Mononuclear cell (primary cell): ENCODE data around the gene GTF2H3. TPM values are rescaled to one million over a fixed set of nuclear protein-coding genes. Genes with fewer than 3 reads are reported as not detected.
"Not testable (repeated sequence)": the region's sequence is repeated elsewhere in the genome, so short reads cannot be mapped to it uniquely, and the experiment has no call there.

Source experiments
- H3K27me3 ChIP-seq: 2 replicates; pipeline ENCODE4 v1.6.0; 2011; ENCODE audit warnings: low read length, control low read depth; ENCODE audit not compliant: insufficient read depth
- H3K4me1 ChIP-seq: 2 replicates; pipeline ENCODE4 v1.5.1; 2011; ENCODE audit warnings: mild to moderate bottlenecking, low read length, control low read depth; ENCODE audit not compliant: insufficient read depth
- H3K4me3 ChIP-seq: 2 replicates; pipeline ENCODE4 v1.5.1; 2011; ENCODE audit warnings: mild to moderate bottlenecking, low read length, moderate library complexity
- H3K9me3 ChIP-seq: 2 replicates; pipeline ENCODE4 v1.5.1; 2011; ENCODE audit warnings: low read depth, mild to moderate bottlenecking, control low read depth, low read length
- total RNA-seq: library from RNA; depleted of rRNA; stranded (reverse); fragments of >200 nt; gene quantifications from one replicate; pipeline ENCODE4 v1.2.3, GENCODE V29; 2012

The GTF2H3 gene
- 27.0 TPM for total RNA-seq

- Histone ChIP-seq H3K4me1 (peaks cover 17% of the 10 kb centered on the region), H3K4me3 (peak within 1 kb of the TSS; percentile 73), H3K27me3 (no peaks in the 10 kb centered on the region)
Observed at GRCh38 chr12:123633379-123634141, at the start of gene GTF2H3, which contains the start of gene EIF2B1. Gene GTF2H3 (plus strand): TSS chr12:123633829. CDS start chr12:123633860, 31 bp downstream. Gene EIF2B1 (minus strand): TSS chr12:123633686. CDS start chr12:123633557, 129 bp downstream.

GRCh38 chr12:123591702-123592481, 41.7 kb upstream of the GTF2H3 start:
- Histone ChIP-seq H3K4me3 (no peak overlapping the region), H3K4me1 (peaks cover 7% of the 10 kb centered on the region), H3K9me3 (no peaks in the 10 kb centered on the region), H3K27me3 (no peaks in the 10 kb centered on the region)

More at GRCh38 chr12:123633379-123634141, at the start of gene GTF2H3, which contains the start of gene EIF2B1:
- no peaks in the 10 kb centered on the region for H3K9me3 ChIP-seq

GRCh38 chr12:123595729-123596128, 37.9 kb upstream of the GTF2H3 start:
- Histone ChIP-seq H3K9me3 (no peaks in the 10 kb centered on the region), H3K4me1 (peaks cover 1% of the 10 kb centered on the region), H3K4me3 (no peak overlapping the region), H3K27me3 (no peaks in the 10 kb centered on the region)

- H3K9me3 ChIP-seq = no peaks in the 10 kb centered on the region
- H3K4me3 ChIP-seq = no peak overlapping the region
- no peaks in the 10 kb centered on the region for H3K27me3 ChIP-seq
Observed at GRCh38 chr12:123597100-123597499, 36.5 kb upstream of the GTF2H3 start.

GRCh38 chr12:123598522-123598921, 35.1 kb upstream of the GTF2H3 start:
- Histone ChIP-seq H3K4me3 (no peak overlapping the region), H3K9me3 (no peaks in the 10 kb centered on the region), H3K4me1 (peaks cover 19% of the 10 kb centered on the region), H3K27me3 (no peaks in the 10 kb centered on the region)

More at GRCh38 chr12:123597100-123597499, 36.5 kb upstream of the GTF2H3 start:
- H3K4me1 ChIP-seq = peaks cover 6% of the 10 kb centered on the region

GRCh38 chr12:123599310-123599709, 34.3 kb upstream of the GTF2H3 start:
- Histone ChIP-seq H3K9me3 (no peaks in the 10 kb centered on the region), H3K4me3 (no peak overlapping the region), H3K27me3 (no peaks in the 10 kb centered on the region), H3K4me1 (peaks cover 22% of the 10 kb centered on the region)

- H3K27me3 ChIP-seq = no peaks in the 10 kb centered on the region
- H3K4me1 ChIP-seq = peaks cover 22% of the 10 kb centered on the region
- no peaks in the 10 kb centered on the region for H3K9me3 ChIP-seq
- H3K4me3 ChIP-seq = no peak overlapping the region
Observed at GRCh38 chr12:123599721-123600120, 33.9 kb upstream of the GTF2H3 start.

- no peaks in the 10 kb centered on the region for H3K9me3 ChIP-seq
- no peaks in the 10 kb centered on the region for H3K27me3 ChIP-seq
- peaks cover 22% of the 10 kb centered on the region for H3K4me1 ChIP-seq
- peak within 1 kb of the TSS; percentile 70 for H3K4me3 ChIP-seq
Observed at GRCh38 chr12:123601602-123602489, 31.8 kb upstream of the GTF2H3 start, which contains the start of gene DDX55. Gene DDX55 (plus strand): TSS chr12:123602099. CDS start chr12:123602149, 50 bp downstream.

- Histone ChIP-seq H3K4me3 (peak overlapping the region; percentile 70), H3K9me3 (no peaks in the 10 kb centered on the region), H3K27me3 (no peaks in the 10 kb centered on the region), H3K4me1 (peaks cover 22% of the 10 kb centered on the region)
Observed at GRCh38 chr12:123602651-123603195, 30.9 kb upstream of the GTF2H3 start.

- H3K9me3 ChIP-seq, H3K4me3 ChIP-seq, H3K27me3 ChIP-seq: not testable (repeated sequence)
- H3K4me1 ChIP-seq = peaks cover 22% of the 10 kb centered on the region
Observed at GRCh38 chr12:123603495-123603894, 30.1 kb upstream of the GTF2H3 start.

GRCh38 chr12:123607756-123608155, 25.9 kb upstream of the GTF2H3 start:
- Histone ChIP-seq H3K9me3 (no peaks in the 10 kb centered on the region), H3K27me3 (no peaks in the 10 kb centered on the region), H3K4me3 (no peak overlapping the region), H3K4me1 (peaks cover 11% of the 10 kb centered on the region)

- Histone ChIP-seq H3K4me1 (peaks cover 7% of the 10 kb centered on the region), H3K9me3 (no peaks in the 10 kb centered on the region), H3K4me3 (no peak overlapping the region), H3K27me3 (no peaks in the 10 kb centered on the region)
Observed at GRCh38 chr12:123608182-123608581, 25.4 kb upstream of the GTF2H3 start.

- Histone ChIP-seq H3K4me3 (no peak overlapping the region), H3K9me3 (no peaks in the 10 kb centered on the region), H3K27me3 (no peaks in the 10 kb centered on the region), H3K4me1 (no peaks in the 10 kb centered on the region)
Observed at GRCh38 chr12:123614110-123614509, 19.5 kb upstream of the GTF2H3 start.

- Histone ChIP-seq H3K4me1 (no peaks in the 10 kb centered on the region), H3K27me3 (no peaks in the 10 kb centered on the region), H3K9me3 (no peaks in the 10 kb centered on the region), H3K4me3 (no peak overlapping the region)
Observed at GRCh38 chr12:123614531-123614930, 19.1 kb upstream of the GTF2H3 start.
